Measurements from ENCODE around the gene YOD1. TPM values are rescaled to one million over a fixed set of nuclear protein-coding genes. Genes with fewer than 3 reads are reported as not detected.

Gene YOD1
- total RNA-seq, 2 donors from 2014 or later = 8.3 to 14.4 TPM

GRCh38 chr1:207067185-207067584 is 16.2 kb upstream of the YOD1 start:
- Mint-ChIP-seq H3K4me3 (no peak overlapping the region), H3K36me3 (ENCODE audit: low read depth) (peaks cover 6% of the 10 kb centered on the region), H3K27ac (no peak overlapping the region), H3K4me1 (peaks cover 14% of the 10 kb centered on the region), H3K27me3 (no peaks in the 10 kb centered on the region)
- DNase-seq (no peak), ATAC-seq (no peak)
- no peaks in the 10 kb centered on the region for H3K9me3 ChIP-seq (ENCODE audit: control insufficient read depth, low read length, poor library complexity, severe bottlenecking)

- Mint-ChIP-seq H3K36me3 (ENCODE audit: low read depth) (peaks cover 6% of the 10 kb centered on the region), H3K27me3 (no peaks in the 10 kb centered on the region), H3K4me1 (peaks cover 5% of the 10 kb centered on the region), H3K4me3 (no peak overlapping the region), H3K27ac (no peak overlapping the region)
- DNase-seq = no peak
- ATAC-seq = no peak
- H3K9me3 ChIP-seq (ENCODE audit: control insufficient read depth, low read length, poor library complexity, severe bottlenecking) = no peaks in the 10 kb centered on the region
Measured at GRCh38 chr1:207064561-207064960, 13.6 kb upstream of the YOD1 start.

GRCh38 chr1:207063014-207063413 is 12.0 kb upstream of the YOD1 start:
- Mint-ChIP-seq H3K4me3 (no peak overlapping the region), H3K27ac (no peak overlapping the region), H3K27me3 (no peaks in the 10 kb centered on the region), H3K36me3 (ENCODE audit: low read depth) (peaks cover 6% of the 10 kb centered on the region), H3K4me1 (no peaks in the 10 kb centered on the region)
- ATAC-seq = no peak
- H3K9me3 ChIP-seq (ENCODE audit: control insufficient read depth, low read length, poor library complexity, severe bottlenecking) = no peaks in the 10 kb centered on the region
- DNase-seq = no peak

- no peaks in the 10 kb centered on the region for H3K27me3 Mint-ChIP-seq
- H3K4me1 Mint-ChIP-seq = no peaks in the 10 kb centered on the region
- peaks cover 6% of the 10 kb centered on the region for H3K36me3 Mint-ChIP-seq (ENCODE audit: low read depth)
- no peaks in the 10 kb centered on the region for H3K9me3 ChIP-seq (ENCODE audit: control insufficient read depth, low read length, poor library complexity, severe bottlenecking)
- no peak overlapping the region for H3K4me3 Mint-ChIP-seq
- DNase-seq (no peak), ATAC-seq (no peak)
- H3K27ac Mint-ChIP-seq = no peak overlapping the region
Measured at GRCh38 chr1:207062058-207062457, 11.1 kb upstream of the YOD1 start.

GRCh38 chr1:207060596-207060995 is 9.6 kb upstream of the YOD1 start:
- Mint-ChIP-seq H3K36me3 (ENCODE audit: low read depth) (peaks cover 6% of the 10 kb centered on the region), H3K27me3 (no peaks in the 10 kb centered on the region), H3K27ac (no peak overlapping the region), H3K4me3 (no peak overlapping the region), H3K4me1 (no peaks in the 10 kb centered on the region)
- no peaks in the 10 kb centered on the region for H3K9me3 ChIP-seq (ENCODE audit: control insufficient read depth, low read length, poor library complexity, severe bottlenecking)
- no peak for ATAC-seq
- DNase-seq = no peak

GRCh38 chr1:207059881-207060280 is 8.9 kb upstream of the YOD1 start:
- Mint-ChIP-seq H3K27me3 (no peaks in the 10 kb centered on the region), H3K36me3 (ENCODE audit: low read depth) (peaks cover 6% of the 10 kb centered on the region), H3K27ac (no peak overlapping the region), H3K4me3 (no peak overlapping the region), H3K4me1 (no peaks in the 10 kb centered on the region)
- no peak for DNase-seq
- H3K9me3 ChIP-seq (ENCODE audit: control insufficient read depth, low read length, poor library complexity, severe bottlenecking) = no peaks in the 10 kb centered on the region
- no peak for ATAC-seq

GRCh38 chr1:207058878-207059867 is 8.2 kb upstream of the YOD1 start:
- ATAC-seq (no peak), DNase-seq (no peak)
- no peaks in the 10 kb centered on the region for H3K9me3 ChIP-seq (ENCODE audit: control insufficient read depth, low read length, poor library complexity, severe bottlenecking)
- Mint-ChIP-seq H3K36me3 (ENCODE audit: low read depth) (peaks cover 6% of the 10 kb centered on the region), H3K4me3 (no peak overlapping the region), H3K4me1 (peaks cover 2% of the 10 kb centered on the region), H3K27me3 (no peaks in the 10 kb centered on the region), H3K27ac (no peak overlapping the region)

- H3K9me3 ChIP-seq (ENCODE audit: control insufficient read depth, low read length, poor library complexity, severe bottlenecking) = no peaks in the 10 kb centered on the region
- Mint-ChIP-seq H3K27me3 (no peaks in the 10 kb centered on the region), H3K4me1 (peaks cover 5% of the 10 kb centered on the region), H3K4me3 (no peak overlapping the region), H3K27ac (no peak overlapping the region), H3K36me3 (ENCODE audit: low read depth) (peaks cover 6% of the 10 kb centered on the region)
- DNase-seq (no peak), ATAC-seq (no peak)
Measured at GRCh38 chr1:207058252-207058651, 7.2 kb upstream of the YOD1 start.

GRCh38 chr1:207056673-207057072 is 5.7 kb upstream of the YOD1 start:
- H3K9me3 ChIP-seq (ENCODE audit: control insufficient read depth, low read length, poor library complexity, severe bottlenecking) = no peaks in the 10 kb centered on the region
- H3K27me3 Mint-ChIP-seq = no peaks in the 10 kb centered on the region
- H3K27ac Mint-ChIP-seq = no peak overlapping the region
- H3K36me3 Mint-ChIP-seq (ENCODE audit: low read depth) = no peaks in the 10 kb centered on the region
- ATAC-seq = no peak
- peaks cover 14% of the 10 kb centered on the region for H3K4me1 Mint-ChIP-seq
- DNase-seq = no peak
- H3K4me3 Mint-ChIP-seq = no peak overlapping the region

- DNase-seq (no peak), ATAC-seq (no peak)
- Mint-ChIP-seq H3K27me3 (no peaks in the 10 kb centered on the region), H3K4me3 (no peak overlapping the region), H3K27ac (no peak overlapping the region), H3K36me3 (ENCODE audit: low read depth) (no peaks in the 10 kb centered on the region), H3K4me1 (peaks cover 17% of the 10 kb centered on the region)
- no peaks in the 10 kb centered on the region for H3K9me3 ChIP-seq (ENCODE audit: control insufficient read depth, low read length, poor library complexity, severe bottlenecking)
Measured at GRCh38 chr1:207055386-207056001, 4.5 kb upstream of the YOD1 start.

GRCh38 chr1:207054491-207054890 is 3.5 kb upstream of the YOD1 start:
- DNase-seq = no peak
- no peak for ATAC-seq
- no peaks in the 10 kb centered on the region for H3K27me3 Mint-ChIP-seq
- H3K27ac Mint-ChIP-seq = peak overlapping the region; percentile 95
- peak overlapping the region; percentile 0 for H3K4me3 Mint-ChIP-seq
- peaks cover 23% of the 10 kb centered on the region for H3K4me1 Mint-ChIP-seq
- no peaks in the 10 kb centered on the region for H3K36me3 Mint-ChIP-seq (ENCODE audit: low read depth)
- no peaks in the 10 kb centered on the region for H3K9me3 ChIP-seq (ENCODE audit: control insufficient read depth, low read length, poor library complexity, severe bottlenecking)

GRCh38 chr1:207052911-207053769 is 2.1 kb upstream of the YOD1 start, which contains the start of gene PFKFB2:
TSS of gene PFKFB2 (plus strand) at chr1:207053275. CDS start at chr1:207054718, 1,443 bp downstream.
- H3K4me1 Mint-ChIP-seq = peaks cover 29% of the 10 kb centered on the region
- no peaks in the 10 kb centered on the region for H3K36me3 Mint-ChIP-seq (ENCODE audit: low read depth)
- no peaks in the 10 kb centered on the region for H3K27me3 Mint-ChIP-seq
- peak; percentile 91 to 92 (median 91) for DNase-seq
- H3K4me3 Mint-ChIP-seq = peak within 1 kb of the TSS; percentile 97
- no peaks in the 10 kb centered on the region for H3K9me3 ChIP-seq (ENCODE audit: control insufficient read depth, low read length, poor library complexity, severe bottlenecking)
- ATAC-seq = peak; percentile 91
- H3K27ac Mint-ChIP-seq = peak within 1 kb of the TSS; percentile 95
